Astrocyte (in vitro differentiated cells and primary cell): ENCODE data around the gene ATXN2. TPM values are rescaled to one million over a fixed set of nuclear protein-coding genes. Genes with fewer than 3 reads are reported as not detected.

Source experiments
- DNase-seq: peaks from one replicate; pipeline ENCODE4 v3.0.0-alpha.2; 2010; ENCODE audit warnings: low read depth
- FAIRE-seq: peaks from 2 replicates; lab custom pipeline; 2011; peaks lifted over from hg19 to GRCh38; lab: Jason Lieb, UNC
- H2AFZ ChIP-seq: 2 replicates; pipeline ENCODE4 v1.6.0; 2012; ENCODE audit warnings: low read depth, low read length, inconsistent platforms
- H3K27ac ChIP-seq: 2 replicates; pipeline ENCODE4 v1.5.1; 2011; ENCODE audit warnings: low read depth, low read length, inconsistent platforms
- H3K27me3 ChIP-seq: 2 replicates; pipeline ENCODE4 v1.6.0; 2011; ENCODE audit warnings: low read length, inconsistent platforms; ENCODE audit not compliant: insufficient read depth
- H3K36me3 ChIP-seq: 2 replicates; pipeline ENCODE4 v1.5.1; 2011; ENCODE audit warnings: low read length, inconsistent platforms; ENCODE audit not compliant: insufficient read depth
- H3K4me1 ChIP-seq: 2 replicates; pipeline ENCODE4 v1.5.1; 2011; ENCODE audit warnings: low read length, inconsistent platforms; ENCODE audit not compliant: insufficient read depth
- H3K4me2 ChIP-seq: 2 replicates; pipeline ENCODE4 v1.6.0; 2012; ENCODE audit warnings: low read length, inconsistent platforms
- H3K4me3 ChIP-seq: 2 replicates; pipeline ENCODE4 v1.5.1; 2011; ENCODE audit warnings: low read depth, mild to moderate bottlenecking, low read length, inconsistent platforms; ENCODE audit not compliant: insufficient read depth
- H3K79me2 ChIP-seq: 2 replicates; pipeline ENCODE4 v1.6.0; 2012; ENCODE audit warnings: mild to moderate bottlenecking, low read length, inconsistent platforms; ENCODE audit not compliant: insufficient read depth
- H3K9ac ChIP-seq: 2 replicates; pipeline ENCODE4 v1.6.0; 2012; ENCODE audit warnings: mild to moderate bottlenecking, low read length, inconsistent platforms
- H3K9me3 ChIP-seq: 2 replicates; pipeline ENCODE4 v1.5.1; 2012; ENCODE audit warnings: low read depth, mild to moderate bottlenecking, low read length, inconsistent platforms; ENCODE audit not compliant: insufficient read depth
- H4K20me1 ChIP-seq: 2 replicates; pipeline ENCODE4 v1.6.0; 2012; ENCODE audit warnings: low read length, inconsistent platforms; ENCODE audit not compliant: insufficient read depth
- H3K27ac Mint-ChIP-seq: one replicate; pipeline ENCODE4 v1.8.0; 2021; ENCODE audit warnings: mild to moderate bottlenecking, mixed read lengths; ENCODE audit not compliant: unreplicated experiment
- H3K27me3 Mint-ChIP-seq: one replicate; pipeline ENCODE4 v1.8.0; 2021; ENCODE audit warnings: low read depth, mixed read lengths; ENCODE audit not compliant: unreplicated experiment
- H3K36me3 Mint-ChIP-seq: one replicate; pipeline ENCODE4 v1.8.0; 2021; ENCODE audit warnings: low read depth, mixed read lengths; ENCODE audit not compliant: unreplicated experiment
- H3K4me1 Mint-ChIP-seq: one replicate; pipeline ENCODE4 v1.8.0; 2021; ENCODE audit warnings: low read depth, mixed read lengths; ENCODE audit not compliant: unreplicated experiment
- H3K4me3 Mint-ChIP-seq: one replicate; pipeline ENCODE4 v1.8.0; 2021; ENCODE audit warnings: mild to moderate bottlenecking, moderate library complexity, mixed read lengths; ENCODE audit not compliant: unreplicated experiment
- H3K9me3 Mint-ChIP-seq: one replicate; pipeline ENCODE4 v1.8.0; 2021; ENCODE audit warnings: mild to moderate bottlenecking, mixed read lengths; ENCODE audit not compliant: unreplicated experiment
- EZH2 ChIP-seq: IDR thresholded peaks from 2 replicates; pipeline ENCODE4 v1.6.1; 2012; ENCODE audit warnings: mild to moderate bottlenecking, low read length, inconsistent platforms; ENCODE audit not compliant: insufficient read depth
- total RNA-seq: library from RNA; stranded (reverse); gene quantifications from 2 replicates; pipeline ENCODE4 v1.2.1, GENCODE V29; 2021
- TF ChIP-seq, protein P1 (sequence below): IDR thresholded peaks from 2 replicates; pipeline ENCODE4 v1.5.1; 2011; ENCODE audit warnings: low read depth, mild to moderate bottlenecking, inconsistent platforms, low read length, moderate library complexity; ENCODE audit not compliant: insufficient read depth

The ATXN2 gene
- total RNA-seq, 1 donor from 2014 or later: 58.0 TPM

DNA sequence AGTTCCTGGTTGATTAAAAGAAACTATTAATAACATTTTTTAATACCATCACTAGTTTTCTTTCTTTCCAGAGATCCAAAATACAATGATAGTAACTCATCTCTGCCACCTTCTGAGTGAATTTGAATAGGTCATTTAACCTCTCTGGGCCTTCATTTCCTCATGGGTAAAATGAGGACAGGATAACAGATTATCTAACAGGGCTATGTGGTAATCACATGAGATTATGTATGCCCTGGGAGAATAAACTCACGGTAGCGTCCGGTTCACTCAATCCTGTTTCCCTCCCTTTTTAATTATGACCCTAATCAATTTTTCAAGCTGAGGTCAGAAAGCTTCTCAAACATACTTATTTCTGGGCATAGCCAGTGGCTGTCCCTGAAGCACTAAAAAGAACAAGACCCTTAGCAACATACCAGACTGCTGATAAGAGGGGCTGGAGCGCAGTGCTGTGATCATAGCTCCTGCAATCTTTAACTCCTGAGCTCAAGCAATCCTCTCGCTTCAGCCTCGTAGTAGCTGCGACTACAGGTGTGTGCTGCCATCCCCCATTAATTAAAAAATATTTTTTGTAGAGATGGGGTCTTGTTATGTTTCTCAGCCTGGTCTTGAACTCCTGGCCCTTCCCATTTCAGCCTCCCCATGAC, 24.2 kb downstream of the ATXN2 start:
- Histone ChIP-seq H3K4me2 (no peak overlapping the region), H3K79me2 (peaks cover 93% of the 10 kb centered on the region), H2AFZ (no peak overlapping the region), H3K4me1 (peaks cover 27% of the 10 kb centered on the region), H3K9ac (no peak overlapping the region), H3K4me3 (no peak overlapping the region), H4K20me1 (peaks cover 69% of the 10 kb centered on the region), H3K36me3 (no peaks in the 10 kb centered on the region), H3K9me3 (no peaks in the 10 kb centered on the region), H3K27ac (no peak overlapping the region), H3K27me3 (no peaks in the 10 kb centered on the region)
- Mint-ChIP-seq H3K4me1 (peaks cover 24% of the 10 kb centered on the region), H3K4me3 (no peak overlapping the region), H3K36me3 (peaks cover 5% of the 10 kb centered on the region), H3K27ac (no peak overlapping the region), H3K9me3 (no peaks in the 10 kb centered on the region), H3K27me3 (no peaks in the 10 kb centered on the region)
- TF ChIP-seq EZH2: no peak
- TF ChIP-seq, protein P1, sequence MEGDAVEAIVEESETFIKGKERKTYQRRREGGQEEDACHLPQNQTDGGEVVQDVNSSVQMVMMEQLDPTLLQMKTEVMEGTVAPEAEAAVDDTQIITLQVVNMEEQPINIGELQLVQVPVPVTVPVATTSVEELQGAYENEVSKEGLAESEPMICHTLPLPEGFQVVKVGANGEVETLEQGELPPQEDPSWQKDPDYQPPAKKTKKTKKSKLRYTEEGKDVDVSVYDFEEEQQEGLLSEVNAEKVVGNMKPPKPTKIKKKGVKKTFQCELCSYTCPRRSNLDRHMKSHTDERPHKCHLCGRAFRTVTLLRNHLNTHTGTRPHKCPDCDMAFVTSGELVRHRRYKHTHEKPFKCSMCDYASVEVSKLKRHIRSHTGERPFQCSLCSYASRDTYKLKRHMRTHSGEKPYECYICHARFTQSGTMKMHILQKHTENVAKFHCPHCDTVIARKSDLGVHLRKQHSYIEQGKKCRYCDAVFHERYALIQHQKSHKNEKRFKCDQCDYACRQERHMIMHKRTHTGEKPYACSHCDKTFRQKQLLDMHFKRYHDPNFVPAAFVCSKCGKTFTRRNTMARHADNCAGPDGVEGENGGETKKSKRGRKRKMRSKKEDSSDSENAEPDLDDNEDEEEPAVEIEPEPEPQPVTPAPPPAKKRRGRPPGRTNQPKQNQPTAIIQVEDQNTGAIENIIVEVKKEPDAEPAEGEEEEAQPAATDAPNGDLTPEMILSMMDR: no peak
- DNase-seq (no peak), FAIRE-seq (no peak)

DNA sequence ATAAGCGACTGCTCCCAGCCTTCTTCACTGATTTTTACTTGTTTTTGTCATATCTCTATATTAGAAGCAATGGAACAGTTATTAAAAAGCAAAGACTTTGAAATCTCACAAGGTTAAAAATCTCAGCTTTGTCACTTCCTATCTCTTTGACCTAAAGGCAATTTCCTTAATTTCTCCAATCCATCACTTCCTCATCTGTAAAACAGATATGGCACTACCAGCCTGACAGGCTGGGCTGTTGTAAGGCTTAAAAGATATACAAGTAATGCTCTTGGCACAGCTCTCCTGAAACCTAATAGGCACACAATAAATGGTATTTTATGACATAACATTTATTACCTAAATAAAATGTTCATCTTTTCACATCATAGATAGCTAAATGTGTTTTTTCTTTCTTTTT, 25.6 kb downstream of the ATXN2 start:
- peaks cover 31% of the 10 kb centered on the region for H3K4me1 ChIP-seq
- peaks cover 5% of the 10 kb centered on the region for H3K36me3 Mint-ChIP-seq
- H3K36me3 ChIP-seq: no peaks in the 10 kb centered on the region
- no peak overlapping the region for H3K4me3 ChIP-seq
- no peaks in the 10 kb centered on the region for H3K9me3 ChIP-seq
- no peak for FAIRE-seq
- H3K27me3 ChIP-seq: no peaks in the 10 kb centered on the region
- H3K27me3 Mint-ChIP-seq: no peaks in the 10 kb centered on the region
- DNase-seq: no peak
- H3K27ac ChIP-seq: no peak overlapping the region
- peaks cover 61% of the 10 kb centered on the region for H4K20me1 ChIP-seq
- H3K79me2 ChIP-seq: peaks cover 94% of the 10 kb centered on the region
- no peak overlapping the region for H3K27ac Mint-ChIP-seq
- no peaks in the 10 kb centered on the region for H3K9me3 Mint-ChIP-seq
- TF ChIP-seq EZH2: no peak
- TF ChIP-seq, protein P1: no peak
- H3K4me3 Mint-ChIP-seq: no peak overlapping the region
- no peak overlapping the region for H3K4me2 ChIP-seq
- no peak overlapping the region for H3K9ac ChIP-seq
- no peak overlapping the region for H2AFZ ChIP-seq
- peaks cover 33% of the 10 kb centered on the region for H3K4me1 Mint-ChIP-seq
